Stimulated activated CD8-positive, alpha-beta memory T cell treated with anti-CD3 and anti-CD28 coated beads, Interleukin-7, amount 100 ng/mL, for 4 hours (primary cell): Measurements from ENCODE around the gene SHISA3.

Source experiments
- DNase-seq, 2 donors: peaks; one replicate each; pipeline ENCODE4 v3.0.0-alpha.2; 2020; ENCODE audit warnings: low read depth in 2 of 2

The SHISA3 gene

DNA sequence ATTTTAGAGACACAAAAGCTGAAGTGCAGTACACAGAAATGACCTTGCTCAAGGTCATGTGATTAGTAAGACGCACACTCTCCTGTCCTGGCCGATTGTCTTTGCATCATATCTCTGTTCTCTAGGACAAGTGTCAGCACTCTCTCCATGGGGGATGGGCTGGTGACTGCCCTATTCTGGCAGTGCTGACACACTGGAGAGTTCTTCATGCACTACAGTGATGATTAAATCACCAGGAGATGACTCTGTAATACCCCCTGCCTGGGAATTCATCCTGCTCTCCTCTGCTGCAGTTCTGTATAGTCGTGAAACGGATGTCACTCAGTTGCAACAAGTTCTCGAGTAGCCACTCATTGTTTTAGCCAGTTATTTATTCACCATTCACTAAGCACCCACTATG, 5.3 kb upstream of the SHISA3 start:
- DNase-seq, result no peak

DNA sequence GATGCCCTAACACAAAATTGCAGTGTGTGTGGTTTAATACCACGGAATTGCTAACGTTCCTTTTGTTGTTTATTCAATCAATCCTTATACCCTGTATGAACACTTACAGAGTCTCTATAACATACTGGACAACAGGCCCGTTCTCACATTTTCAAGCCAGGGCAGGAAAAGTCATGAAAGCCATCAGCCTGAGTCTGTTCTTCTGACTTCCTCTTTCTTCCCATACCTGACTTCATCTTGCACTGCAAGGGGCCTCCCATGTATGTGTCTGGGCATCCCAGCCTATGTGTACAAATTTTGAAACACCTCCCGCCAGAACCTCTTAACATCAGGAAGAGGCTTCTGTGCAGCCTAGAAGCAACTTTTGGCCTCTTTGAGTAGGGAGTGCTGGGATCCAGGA, 4.9 kb upstream of the SHISA3 start:
- DNase-seq, result no peak

DNA sequence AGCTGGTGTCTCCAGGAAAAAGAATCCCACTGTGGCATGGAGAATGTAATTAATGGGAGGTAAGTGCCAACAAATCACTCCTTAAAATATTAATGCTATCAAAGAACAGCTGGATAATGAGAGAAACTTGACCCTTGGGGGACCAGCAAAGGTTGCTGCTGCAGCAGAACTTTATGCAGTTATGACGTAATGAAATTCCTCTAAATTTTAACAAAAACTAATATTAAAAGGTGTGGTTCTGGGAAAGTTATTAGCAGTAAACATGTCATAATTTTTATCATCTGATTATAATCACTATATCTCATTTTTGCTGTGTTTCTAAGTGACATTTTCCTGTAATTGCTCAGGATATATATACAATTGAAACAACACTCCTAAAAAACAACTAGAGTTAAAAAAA, 1.7 kb upstream of the SHISA3 start:
- no peak for DNase-seq

DNA sequence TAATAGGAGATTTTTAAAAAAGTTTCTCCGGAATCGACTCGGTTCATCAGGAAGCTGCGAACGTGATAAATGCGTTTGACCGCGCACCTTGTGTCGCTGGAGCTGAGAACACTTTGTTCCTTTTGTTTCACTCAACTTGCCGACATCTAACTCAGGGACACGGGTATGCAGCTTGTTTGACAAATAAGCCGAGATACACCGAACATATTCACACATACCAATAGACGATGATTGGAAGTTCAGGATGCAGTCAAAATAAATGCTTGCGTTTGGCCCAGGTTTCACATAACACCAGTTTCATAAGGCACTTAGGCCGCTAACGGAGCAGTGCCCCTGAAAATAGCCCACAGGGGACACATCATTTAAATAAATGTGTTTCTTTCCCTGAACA, 932 bp upstream of the SHISA3 start:
- no peak for DNase-seq

DNA sequence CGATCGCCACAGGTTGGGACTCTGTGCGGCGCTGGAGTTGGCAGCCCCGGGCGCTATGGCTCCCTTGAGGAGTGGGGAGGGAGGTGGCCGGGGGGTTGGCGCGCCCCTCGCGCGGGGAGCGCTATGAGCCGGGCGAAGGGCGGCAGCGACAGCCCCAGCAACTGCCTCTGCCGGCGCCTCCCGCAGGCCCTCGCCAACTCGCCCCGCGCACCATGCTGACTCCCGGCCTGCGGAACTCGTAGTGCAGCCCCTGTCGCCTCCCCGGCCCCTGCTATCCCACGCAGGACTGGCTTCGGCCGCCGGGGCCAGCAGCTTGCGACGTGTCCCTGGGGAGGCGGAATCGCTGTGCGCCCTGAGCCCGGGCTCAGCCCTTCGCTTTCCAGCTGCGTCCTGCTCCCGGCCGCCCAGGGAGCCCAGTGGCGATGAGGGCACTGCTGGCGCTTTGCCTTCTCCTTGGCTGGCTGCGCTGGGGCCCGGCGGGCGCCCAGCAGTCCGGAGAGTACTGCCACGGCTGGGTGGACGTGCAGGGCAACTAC, 415 bp downstream of the SHISA3 start:
- DNase-seq, result no peak

DNA sequence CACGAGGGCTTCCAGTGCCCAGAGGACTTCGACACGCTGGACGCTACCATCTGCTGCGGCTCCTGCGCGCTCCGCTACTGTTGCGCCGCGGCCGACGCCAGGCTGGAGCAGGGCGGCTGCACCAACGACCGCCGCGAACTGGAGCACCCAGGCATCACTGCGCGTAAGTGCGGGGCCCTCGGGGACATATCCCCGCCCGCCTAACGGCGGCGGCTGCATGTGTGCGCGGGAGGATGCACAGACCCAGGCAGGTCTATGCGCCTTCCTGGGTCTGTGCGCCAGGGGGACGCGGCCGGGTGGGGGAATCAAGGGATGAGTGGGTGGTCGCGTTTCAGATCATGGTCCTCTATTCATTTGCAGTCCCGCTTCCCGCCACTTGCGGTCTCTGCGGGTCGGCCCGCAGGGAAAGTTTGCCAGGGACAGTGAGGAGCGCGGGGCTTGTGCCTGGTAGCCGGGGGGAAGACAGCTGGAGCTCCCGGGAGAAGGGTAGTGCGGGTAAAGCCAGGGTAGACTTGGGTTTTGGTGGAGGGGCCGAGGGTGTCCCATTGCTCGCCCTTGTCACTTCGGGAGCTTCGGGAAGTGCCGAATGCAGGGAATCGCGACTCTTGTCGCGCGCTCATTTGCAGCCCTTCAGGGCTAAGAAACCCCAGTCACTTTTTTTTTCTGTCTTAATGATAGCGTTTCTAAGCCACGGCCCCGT, 1.0 kb downstream of the SHISA3 start:
- no peak for DNase-seq

DNA sequence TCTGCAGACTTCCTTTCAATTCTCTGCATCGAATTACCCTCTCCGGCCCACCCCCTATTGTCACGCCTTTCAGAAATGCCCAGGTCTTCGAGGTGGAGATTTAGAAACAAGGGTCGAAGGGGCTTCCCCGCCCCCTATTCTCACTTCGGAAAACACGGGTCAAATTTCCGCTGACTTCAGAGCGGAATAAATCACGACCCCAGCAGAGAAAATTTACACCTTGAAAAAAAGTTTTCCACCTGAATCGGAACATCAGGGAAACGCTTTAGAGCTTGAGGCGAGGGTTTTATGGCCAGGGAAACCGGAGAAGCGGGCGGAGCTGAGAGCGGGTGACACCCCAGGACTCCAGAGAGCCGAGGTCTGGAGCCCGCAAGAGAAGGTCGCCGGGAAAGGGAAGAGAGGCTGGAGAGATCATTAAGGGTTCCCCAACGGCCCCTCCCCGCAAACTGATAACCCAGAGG, 1.6 kb downstream of the SHISA3 start:
- DNase-seq, result no peak

DNA sequence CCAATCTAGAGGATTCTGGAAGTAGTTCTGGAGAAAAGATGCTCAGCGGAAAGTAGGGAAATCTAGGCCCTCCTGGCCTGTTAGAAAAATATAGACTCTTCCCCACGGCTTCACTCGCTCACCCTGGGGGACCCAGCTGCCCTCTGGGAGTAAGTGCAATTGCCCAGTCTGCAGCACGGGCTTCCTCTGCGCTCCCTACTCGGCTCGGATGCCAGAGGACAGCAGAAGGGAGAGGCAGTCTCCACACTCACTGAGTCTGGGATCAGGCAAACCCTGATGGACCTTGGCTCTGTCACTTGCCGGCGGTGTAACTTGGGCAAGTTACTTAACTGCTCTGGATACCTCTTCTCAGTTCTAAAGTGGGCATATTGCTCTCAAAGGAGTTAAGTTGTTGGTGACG, 2.1 kb downstream of the SHISA3 start:
- no peak for DNase-seq

DNA sequence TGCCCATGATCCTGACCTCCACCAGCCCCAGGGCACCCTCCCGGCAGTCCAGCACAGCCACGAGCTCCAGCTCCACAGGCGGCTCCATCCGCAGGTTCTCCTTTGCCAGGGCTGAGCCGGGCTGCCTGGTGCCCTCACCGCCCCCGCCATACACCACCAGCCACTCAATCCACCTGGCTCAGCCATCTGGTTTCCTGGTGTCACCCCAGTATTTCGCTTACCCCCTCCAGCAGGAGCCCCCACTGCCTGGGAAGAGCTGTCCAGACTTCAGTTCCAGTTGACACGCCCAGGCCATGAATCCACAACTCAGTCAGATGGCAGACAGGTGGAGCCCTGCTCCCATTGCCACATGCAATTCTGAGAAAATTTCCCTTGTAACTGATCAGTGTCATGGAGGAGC, 3.9 kb downstream of the SHISA3 start:
- DNase-seq, result no peak

DNA sequence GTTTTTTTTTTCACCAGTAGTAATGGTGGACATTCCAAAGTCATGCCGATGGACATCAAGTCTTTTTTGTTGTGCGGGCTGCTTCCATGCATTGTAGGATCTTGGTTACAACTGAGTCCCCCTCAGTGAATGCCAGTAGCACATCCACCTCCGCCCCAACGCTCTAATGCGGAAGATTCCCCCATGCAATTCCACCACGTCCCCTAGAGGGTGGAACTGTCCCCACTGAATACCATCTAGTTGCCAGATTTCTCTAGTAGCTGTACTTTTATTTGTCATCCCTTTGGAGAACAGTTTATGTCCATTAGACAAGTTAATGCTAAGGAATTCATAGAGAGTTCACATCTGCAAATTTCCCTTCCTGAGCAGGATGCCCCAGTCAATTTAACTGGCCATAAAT, 6.7 kb downstream of the SHISA3 start:
- no peak for DNase-seq

DNA sequence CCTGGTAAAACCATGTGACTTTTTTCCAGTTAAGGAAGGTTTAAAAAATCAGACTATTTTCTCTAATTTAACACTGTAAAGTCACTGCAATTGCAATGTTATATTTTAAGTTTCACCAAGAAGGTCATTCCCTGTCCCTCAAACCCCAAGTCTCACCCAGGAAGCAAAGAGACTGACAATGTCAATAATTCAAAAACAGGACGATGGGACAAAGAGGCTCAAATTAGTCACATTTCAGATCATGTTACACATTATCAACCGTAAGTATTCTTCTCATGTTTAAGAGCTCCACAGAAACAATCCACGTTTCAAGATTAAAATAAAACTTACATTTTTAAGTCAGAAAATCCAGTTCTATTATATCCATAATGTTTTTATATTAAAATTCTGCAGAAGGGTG, 13.2 kb downstream of the SHISA3 start:
- DNase-seq, result no peak

DNA sequence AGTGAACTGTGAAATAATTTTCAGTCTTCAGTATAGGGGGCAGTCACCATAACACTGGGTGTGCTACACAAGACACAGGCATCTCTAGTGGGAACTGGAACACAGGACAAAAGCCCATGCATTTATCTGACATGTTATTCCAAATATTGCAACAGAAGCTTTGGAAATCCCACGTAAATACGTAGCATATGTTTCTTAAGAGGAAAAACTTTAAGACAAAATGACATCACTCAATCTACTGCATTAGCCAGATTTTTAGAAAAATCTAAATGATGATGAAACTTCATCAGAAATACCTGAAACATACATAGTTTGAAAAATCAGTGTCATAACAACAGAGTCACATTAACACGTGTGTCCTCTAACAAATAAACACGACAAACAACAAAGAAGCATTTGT, 14.5 kb downstream of the SHISA3 start:
- DNase-seq, result no peak

DNA sequence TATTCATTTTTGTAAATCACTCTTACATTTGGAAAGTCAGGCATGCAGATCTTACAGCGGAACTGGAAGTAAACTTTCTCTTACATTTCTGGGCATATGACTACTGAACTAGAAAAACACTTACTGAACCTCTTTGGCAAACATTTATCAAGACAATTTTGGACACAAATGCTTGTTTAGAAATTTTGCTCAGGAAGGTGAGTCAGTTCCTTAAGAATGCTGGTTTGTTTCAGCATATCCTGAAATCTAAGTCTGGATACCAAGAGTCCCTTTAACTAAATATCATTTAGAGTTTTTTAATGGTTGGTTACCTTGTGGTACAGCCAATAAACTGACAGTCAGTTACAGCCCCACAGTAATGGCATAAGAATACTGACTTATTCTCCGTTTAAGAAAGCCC, 15.0 kb downstream of the SHISA3 start:
- DNase-seq, result no peak

DNA sequence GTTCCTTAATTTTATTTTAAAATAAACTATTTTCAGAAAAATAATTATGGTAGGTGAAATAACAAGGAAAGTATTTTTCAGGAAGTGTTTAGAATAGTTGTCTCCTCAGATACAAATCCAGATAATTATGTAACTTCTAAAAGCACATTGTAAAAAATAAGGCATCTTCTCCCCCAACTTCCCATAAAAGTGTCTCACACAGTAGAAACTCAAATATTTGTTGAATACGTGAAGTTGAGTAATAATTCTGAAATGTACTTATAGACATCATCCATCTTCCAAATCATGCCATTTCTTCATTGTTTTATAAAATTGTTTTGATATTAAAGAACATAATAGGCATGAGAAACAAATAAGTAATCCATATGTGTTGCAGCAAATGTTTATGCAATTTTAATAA, 18.0 kb downstream of the SHISA3 start:
- no peak for DNase-seq

DNA sequence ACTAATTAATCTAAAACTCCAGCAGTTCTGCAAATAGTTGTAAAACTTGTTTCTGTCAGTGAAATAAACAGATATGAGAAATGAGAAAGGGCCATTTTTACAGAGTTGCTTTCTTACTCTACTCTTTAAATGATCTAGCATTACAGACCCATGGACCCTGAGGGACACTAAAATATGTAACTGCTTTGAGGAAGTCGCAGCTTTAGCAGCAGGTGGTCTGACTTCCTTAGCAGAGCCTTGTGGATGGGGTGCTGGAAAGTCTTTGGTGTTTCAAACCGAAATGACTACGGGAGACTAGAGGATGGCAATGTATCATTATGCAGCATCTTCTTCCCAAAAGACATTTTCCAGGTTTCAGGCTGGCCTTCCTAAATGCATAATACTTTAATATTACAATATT, 18.7 kb downstream of the SHISA3 start:
- DNase-seq, result no peak

DNA sequence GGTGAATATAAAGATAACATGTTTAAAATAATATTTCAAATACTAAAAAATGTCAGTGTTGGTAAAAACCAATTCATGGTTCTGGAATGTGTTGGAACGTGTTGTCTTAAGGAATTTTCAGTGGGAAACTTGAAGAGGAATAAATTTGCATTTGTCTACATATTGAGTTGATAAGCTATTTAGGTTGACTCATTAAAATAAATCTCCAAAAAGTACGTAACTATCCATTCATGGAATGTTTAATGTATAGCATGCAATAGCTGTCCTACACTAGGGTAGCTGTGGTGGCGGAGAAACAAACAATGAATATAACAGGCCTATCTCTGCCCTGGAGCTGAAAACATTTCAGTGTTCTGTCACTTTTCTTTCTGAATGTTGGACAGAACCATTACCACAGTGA, 20.3 kb downstream of the SHISA3 start:
- DNase-seq, result no peak

DNA sequence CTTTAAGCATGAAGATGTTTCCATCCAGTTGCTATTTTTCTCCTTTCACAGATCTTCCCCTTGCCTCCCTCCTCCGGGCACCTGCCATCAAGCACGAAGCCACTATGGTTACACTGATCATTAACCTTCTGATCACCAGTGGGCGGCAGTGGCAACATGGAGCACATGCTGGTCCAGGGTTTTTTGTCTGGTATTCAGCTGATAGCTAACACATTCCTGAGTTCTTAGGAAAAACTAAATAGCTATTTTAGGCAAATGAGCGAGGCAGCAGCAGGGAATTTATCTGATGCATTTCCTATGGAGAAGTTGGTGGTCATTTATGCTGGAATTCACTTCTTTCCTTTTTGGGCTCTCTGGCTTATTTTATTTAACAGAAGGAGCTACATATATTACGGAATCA, 22.9 kb downstream of the SHISA3 start:
- no peak for DNase-seq

DNA sequence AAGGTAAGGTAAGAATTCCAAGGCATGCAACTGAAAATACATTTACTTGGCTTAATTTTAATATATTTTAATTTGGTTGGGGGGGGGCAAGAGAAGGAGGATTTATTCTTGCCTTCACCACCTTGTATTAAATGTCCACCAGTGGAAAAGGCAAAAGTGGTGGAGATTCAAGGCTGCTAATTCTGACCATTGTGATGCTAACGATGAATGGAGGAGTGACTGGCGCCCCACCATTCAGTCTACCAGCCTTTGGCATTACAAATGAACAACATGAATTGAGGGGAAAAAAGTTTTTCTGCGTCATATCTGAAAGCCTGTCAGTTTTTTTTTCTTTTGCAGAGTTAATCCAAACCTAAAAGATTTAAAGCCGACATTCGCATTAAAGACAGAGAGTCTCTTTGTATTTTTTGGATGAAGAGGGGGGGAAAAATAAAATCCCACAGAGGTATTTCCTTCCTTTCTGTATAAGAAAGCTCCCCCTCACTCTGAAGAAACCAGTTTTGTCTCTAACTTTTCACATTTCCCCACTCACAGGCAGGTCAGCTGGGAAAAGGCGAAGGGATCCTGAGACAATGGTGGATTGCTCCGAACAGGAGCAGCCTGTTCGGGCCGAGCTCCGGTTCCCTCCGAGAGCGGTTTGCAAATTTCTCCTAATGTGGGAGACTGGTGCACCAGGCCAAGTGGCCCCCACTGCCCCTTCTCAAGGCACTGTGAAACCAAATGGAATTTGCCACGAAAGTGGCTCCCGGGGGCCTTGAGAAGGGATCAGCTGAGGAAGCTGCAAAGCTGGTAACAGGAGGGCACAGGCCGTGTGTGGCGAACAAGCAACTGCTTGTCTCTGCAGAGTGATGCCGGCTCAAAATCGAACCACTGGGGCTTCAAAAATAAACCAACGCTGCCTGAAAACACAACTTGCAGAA, 28.1 kb downstream of the SHISA3 start:
- DNase-seq, result no peak

DNA sequence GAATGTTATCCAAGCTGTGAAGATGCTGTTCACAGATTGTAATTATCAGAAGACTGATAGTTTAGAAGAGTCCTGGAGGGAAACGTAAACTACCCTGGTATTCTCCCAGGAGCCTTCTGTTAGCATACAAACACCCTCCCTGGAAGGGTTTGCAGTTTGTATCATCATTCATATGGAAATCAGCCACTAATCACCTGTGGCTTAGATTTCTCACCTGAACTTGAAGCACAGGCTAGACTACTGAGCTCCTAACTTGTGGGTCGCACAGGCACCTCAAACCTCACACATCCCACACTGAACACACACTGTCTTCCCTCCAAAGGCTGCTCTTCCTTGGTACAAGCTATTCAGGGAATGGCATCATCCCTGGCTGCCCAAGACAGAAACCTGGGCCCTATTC, 30.7 kb downstream of the SHISA3 start:
- DNase-seq, result no peak

DNA sequence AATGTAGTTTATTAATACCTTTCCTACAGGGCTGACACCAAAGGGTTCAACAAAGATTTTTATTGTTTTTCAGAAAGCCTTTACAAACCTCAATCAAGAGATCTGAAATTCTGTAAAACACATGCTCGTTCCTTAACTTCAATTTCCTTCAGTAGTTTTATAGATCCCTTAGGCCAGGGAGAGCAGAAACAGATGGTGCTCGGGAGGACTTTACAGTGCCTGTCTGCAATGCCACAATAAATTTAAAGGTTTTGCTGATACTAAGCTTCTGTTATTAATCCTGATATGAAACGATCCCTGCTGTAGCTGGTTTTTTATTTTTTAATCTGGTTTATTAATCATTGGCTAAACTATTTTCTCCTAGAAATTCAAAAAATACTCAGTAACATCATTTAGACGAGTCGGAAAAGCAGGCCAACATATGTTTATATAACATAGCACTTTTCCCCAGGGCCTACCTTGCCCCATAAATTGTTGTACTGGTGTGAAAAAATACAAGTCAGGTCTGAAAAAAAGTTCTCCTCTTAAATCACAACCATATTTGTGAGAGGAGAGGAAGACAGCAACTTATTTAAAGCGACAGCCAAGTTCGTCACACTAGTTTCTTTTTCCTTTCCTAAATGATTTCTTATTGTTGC, 39.8 kb downstream of the SHISA3 start:
- no peak for DNase-seq

DNA sequence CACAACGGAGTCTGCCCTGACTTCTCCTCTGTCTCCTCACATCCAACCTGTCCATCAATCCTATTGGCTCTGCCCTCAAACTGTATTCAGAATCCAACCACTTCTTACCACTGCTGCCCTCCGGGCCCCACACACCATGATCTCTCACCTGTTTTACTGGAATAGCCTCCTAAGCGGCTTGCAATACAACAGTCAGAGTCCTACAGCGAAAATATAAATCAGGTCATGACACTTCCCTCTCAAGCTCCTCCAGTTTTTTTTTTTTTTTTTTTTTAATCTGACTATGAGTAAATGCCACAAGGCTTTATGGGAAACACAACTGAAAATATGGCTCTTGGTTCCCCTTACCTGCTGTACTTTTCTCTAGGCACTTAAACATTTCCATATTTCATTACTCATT, 42.8 kb downstream of the SHISA3 start:
- DNase-seq, result no peak

DNA sequence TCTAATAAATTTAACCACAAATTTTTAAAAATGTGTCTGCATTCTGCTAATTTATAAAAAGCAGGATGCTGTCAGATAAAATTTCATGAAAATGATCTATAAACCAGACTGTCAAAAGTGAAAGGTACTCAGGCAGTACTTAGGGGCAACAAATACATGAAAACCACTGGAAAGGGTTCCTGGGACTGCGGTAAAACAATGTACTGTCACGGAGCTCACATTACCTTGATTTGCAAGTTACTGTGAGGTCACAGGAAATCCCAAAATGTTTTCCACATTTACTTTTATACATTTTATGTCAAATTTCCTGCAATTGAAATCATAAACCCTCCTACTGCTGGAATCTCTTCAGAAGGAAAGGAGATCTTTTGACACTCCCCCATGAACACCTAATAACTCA, 45.3 kb downstream of the SHISA3 start:
- no peak for DNase-seq

DNA sequence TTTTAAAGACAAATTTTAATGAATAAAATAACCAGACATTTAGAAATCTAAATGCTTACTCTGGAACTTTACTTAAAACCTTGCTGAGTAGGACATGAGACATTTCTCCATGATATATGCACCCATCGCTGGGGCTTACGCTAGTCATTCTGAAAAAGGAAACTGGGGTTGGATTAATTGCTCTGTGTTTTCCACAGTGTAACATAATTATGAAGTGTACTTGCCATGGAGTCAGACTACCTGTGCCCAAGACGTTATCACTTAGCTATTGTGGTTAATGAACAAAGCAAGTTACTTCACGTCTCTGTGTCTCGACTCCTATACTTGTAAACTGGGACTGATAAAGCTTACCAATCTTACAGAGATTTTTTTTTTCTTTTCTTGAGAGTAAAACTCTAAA, 47.8 kb downstream of the SHISA3 start:
- DNase-seq, result no peak
